Body of pancreas (tissue), 4 donors: ENCODE measurements around the gene NOP16. TPM values are rescaled to one million over a fixed set of nuclear protein-coding genes. Genes with fewer than 3 reads are reported as not detected.

ENCODE experiments used
- ATAC-seq: fragments of 150-250 bp; one replicate; pipeline ENCODE4 v1.9.1; 2016
- DNase-seq, 4 donors: peaks; one replicate each; pipeline ENCODE4 v3.0.0-alpha.2; 2019
- H3K27ac ChIP-seq, 4 donors: fragments of 200-600 bp; sonication (generic); 1 replicate in 3 of 4; 2 replicates in 1 of 4; pipeline versions ENCODE4 v1.5.1 to v1.6.1; 2016 to 2019; ENCODE audit warnings: mild to moderate bottlenecking in 1 of 4, mixed read lengths in 1 of 4, moderate library complexity in 1 of 4
- H3K27me3 ChIP-seq, 2 donors: fragments of 200-600 bp; sonication (generic); one replicate each; pipeline ENCODE4 v1.6.0; 2016; ENCODE audit warnings: mild to moderate bottlenecking in 1 of 2
- H3K36me3 ChIP-seq, 2 donors: fragments of 200-600 bp; sonication (generic); replicated peaks in 1 of 2; 2 replicates each; pipeline ENCODE4 v1.5.1; 2016; ENCODE audit warnings: low read depth in 2 of 2; ENCODE audit not compliant: insufficient read depth in 1 of 2
- H3K4me1 ChIP-seq: fragments of 200-600 bp; sonication (generic); one replicate; pipeline ENCODE4 v1.6.0; 2016
- H3K4me3 ChIP-seq, 2 donors: fragments of 200-600 bp; sonication (generic); 1 replicate in 1 of 2; 2 replicates in 1 of 2; pipeline ENCODE4 v1.5.1; 2016 to 2019
- H3K9me3 ChIP-seq, 3 donors: fragments of 200-600 bp; sonication (generic); 1 replicate in 2 of 3; 2 replicates in 1 of 3; pipeline ENCODE4 v1.5.1; 2016
- POLR2A ChIP-seq, 3 donors: fragments of 450-650 bp; IDR thresholded peaks; one replicate each; pipeline ENCODE4 v1.6.1; 2016; ENCODE audit warnings: antibody characterized with exemption in 3 of 3, mild to moderate bottlenecking in 2 of 3
- WGBS, 2 donors: methylation state at CpG; one replicate each; pipeline ENCODE4 v1.1.5; 2017; 5-methylcytosine and 5-hydroxymethylcytosine counted together
- intact Hi-C: fragments of 100-400 bp; cut with DNase I; formaldehyde crosslinking; loops from one replicate; pipeline ENCODE4 v1.15.1; 2023
- total RNA-seq, 2 donors: library from RNA; depleted of rRNA; stranded (reverse); fragments of >200 nt; gene quantifications; one replicate each; pipeline ENCODE4 v1.1.0, GENCODE V29; 2016
- TF ChIP-seq, protein P1 (sequence below), 7 experiments: fragments of 450-650 bp in 4 of 7; fragments of 200-600 bp in 3 of 7; sonication (generic) in 3 of 7; IDR thresholded peaks; one replicate each; pipeline ENCODE4 v1.5.1; 2016 to 2019; ENCODE audit warnings: antibody characterized with exemption in 7 of 7

Gene NOP16
- 10 to 100 TPM; 19.2 to 32.0 TPM for total RNA-seq

DNA sequence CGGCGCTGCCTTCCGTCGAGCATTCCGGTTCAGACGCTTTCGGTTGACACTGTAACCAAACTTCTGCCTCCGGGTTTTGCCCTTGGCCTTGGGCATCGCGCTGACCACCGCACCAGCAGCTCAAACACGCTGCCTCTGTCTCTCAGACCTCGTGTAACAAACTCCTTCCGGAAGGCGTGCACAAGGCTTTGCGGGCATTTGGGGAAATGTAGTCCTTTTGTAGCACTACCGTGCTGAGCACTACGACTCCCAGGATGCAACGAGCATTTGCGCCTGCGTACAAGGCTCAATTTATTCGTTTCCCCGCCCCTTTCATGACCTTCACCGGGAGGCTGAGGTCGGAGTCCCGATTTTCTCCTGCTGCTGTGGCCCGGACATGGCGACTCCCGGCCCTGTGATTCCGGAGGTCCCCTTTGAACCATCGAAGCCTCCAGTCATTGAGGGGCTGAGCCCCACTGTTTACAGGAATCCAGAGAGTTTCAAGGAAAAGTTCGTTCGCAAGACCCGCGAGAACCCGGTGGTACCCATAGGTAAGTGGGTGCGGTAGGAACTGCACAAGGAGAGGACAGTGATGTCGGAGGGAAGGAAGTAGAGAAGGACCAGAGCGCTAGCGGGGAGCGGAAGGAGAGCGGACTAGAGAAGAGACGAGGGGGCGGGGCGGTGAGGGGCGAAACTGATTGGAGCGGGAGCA is at the start of gene NOP16, which contains the start of gene HIGD2A:
NOP16 (minus strand) TSS at position 155 of the 691 bp plus-strand sequence; CDS start at position 96, 59 bp downstream.
HIGD2A (plus strand) TSS at position 308 of the 691 bp plus-strand sequence; CDS start at position 377, 69 bp downstream.
- intact Hi-C loops = no loop called here
- peak within 1 kb of the TSS; percentile 92 to 97 (median 94) for H3K27ac ChIP-seq
- TF ChIP-seq, protein P1, sequence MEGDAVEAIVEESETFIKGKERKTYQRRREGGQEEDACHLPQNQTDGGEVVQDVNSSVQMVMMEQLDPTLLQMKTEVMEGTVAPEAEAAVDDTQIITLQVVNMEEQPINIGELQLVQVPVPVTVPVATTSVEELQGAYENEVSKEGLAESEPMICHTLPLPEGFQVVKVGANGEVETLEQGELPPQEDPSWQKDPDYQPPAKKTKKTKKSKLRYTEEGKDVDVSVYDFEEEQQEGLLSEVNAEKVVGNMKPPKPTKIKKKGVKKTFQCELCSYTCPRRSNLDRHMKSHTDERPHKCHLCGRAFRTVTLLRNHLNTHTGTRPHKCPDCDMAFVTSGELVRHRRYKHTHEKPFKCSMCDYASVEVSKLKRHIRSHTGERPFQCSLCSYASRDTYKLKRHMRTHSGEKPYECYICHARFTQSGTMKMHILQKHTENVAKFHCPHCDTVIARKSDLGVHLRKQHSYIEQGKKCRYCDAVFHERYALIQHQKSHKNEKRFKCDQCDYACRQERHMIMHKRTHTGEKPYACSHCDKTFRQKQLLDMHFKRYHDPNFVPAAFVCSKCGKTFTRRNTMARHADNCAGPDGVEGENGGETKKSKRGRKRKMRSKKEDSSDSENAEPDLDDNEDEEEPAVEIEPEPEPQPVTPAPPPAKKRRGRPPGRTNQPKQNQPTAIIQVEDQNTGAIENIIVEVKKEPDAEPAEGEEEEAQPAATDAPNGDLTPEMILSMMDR (IDR thresholded peaks at IDR 0.05) = peak in 4 of 7 experiments; percentile 26 to 54 (median 44)
- TF ChIP-seq POLR2A (IDR thresholded peaks at IDR 0.05) = no peak
- 1% methylated on average over 40 to 47 of the region's 47 CpGs for WGBS, 2 donors
- peak; percentile 95 for ATAC-seq
- H3K9me3 ChIP-seq = no peaks in the 10 kb centered on the region
- H3K36me3 ChIP-seq = peaks cover 0 to 8% of the 10 kb centered on the region in 2 donors
- no peaks in the 10 kb centered on the region for H3K27me3 ChIP-seq
- peak; percentile 99 to 100 (median 99) for DNase-seq
- H3K4me3 ChIP-seq = peak within 1 kb of the TSS; percentile 65 to 67
- peaks cover 29% of the 10 kb centered on the region for H3K4me1 ChIP-seq

- no peak for DNase-seq
- Histone ChIP-seq H3K9me3 (no peaks in the 10 kb centered on the region), H3K27me3 (peaks cover 0 to 6% of the 10 kb centered on the region in 2 donors), H3K4me3 (no peak overlapping the region), H3K36me3 (no peaks in the 10 kb centered on the region), H3K27ac (no peak overlapping the region), H3K4me1 (no peaks in the 10 kb centered on the region)
- TF ChIP-seq, protein P1 (IDR thresholded peaks at IDR 0.05) = no peak
- TF ChIP-seq POLR2A (IDR thresholded peaks at IDR 0.05) = no peak
- ATAC-seq = peak; percentile 33
- intact Hi-C loops = no loop called here
- 31 to 34% methylated on average over 5 of the region's 5 CpGs for WGBS, 2 donors
Observed at GRCh38 chr5:176436656-176437055, 48.3 kb upstream of the NOP16 start.

- 85 to 89% methylated on average over 4 to 5 of the region's 5 CpGs for WGBS, 2 donors
Observed at GRCh38 chr5:176432707-176433106, 44.3 kb upstream of the NOP16 start.

DNA sequence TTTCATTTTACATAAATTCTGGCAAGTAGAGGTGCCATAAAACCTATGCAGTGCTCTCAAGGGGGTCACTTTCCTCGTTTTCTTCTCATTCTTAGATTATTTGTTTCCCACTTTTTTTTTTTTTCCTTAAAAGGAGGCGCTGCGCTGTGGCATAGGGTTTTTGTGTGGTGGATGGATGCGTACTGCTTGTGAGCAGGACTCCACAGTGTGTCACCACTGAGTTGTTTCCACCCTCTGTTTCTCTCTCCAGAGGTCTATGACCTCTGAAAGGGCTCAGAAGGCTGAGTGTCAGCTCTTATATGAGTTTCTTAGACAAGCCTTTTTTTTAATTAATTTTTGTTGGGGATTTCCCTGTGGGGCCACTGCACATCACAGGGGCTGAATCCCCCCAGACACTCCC is 41.6 kb upstream of the NOP16 start:
- no peak for DNase-seq
- H3K27ac ChIP-seq = no peak overlapping the region
- no peak for TF ChIP-seq POLR2A (IDR thresholded peaks at IDR 0.05)
- TF ChIP-seq, protein P1 (IDR thresholded peaks at IDR 0.05) = no peak
- no peaks in the 10 kb centered on the region for H3K9me3 ChIP-seq
- H3K27me3 ChIP-seq = no peaks in the 10 kb centered on the region
- H3K4me3 ChIP-seq = no peak overlapping the region
- no peak for ATAC-seq
- intact Hi-C loops = no loop called here
- no peaks in the 10 kb centered on the region for H3K36me3 ChIP-seq
- no peaks in the 10 kb centered on the region for H3K4me1 ChIP-seq
- 50 to 64% methylated on average over 4 of the region's 4 CpGs for WGBS, 2 donors

More at GRCh38 chr5:176432707-176433106, 44.3 kb upstream of the NOP16 start:
- no peaks in the 10 kb centered on the region for H3K4me1 ChIP-seq
- intact Hi-C loops = no loop called here
- DNase-seq = no peak
- no peak for ATAC-seq
- peaks cover 0 to under 1% of the 10 kb centered on the region in 2 donors for H3K27me3 ChIP-seq
- no peaks in the 10 kb centered on the region for H3K36me3 ChIP-seq
- TF ChIP-seq, protein P1 (IDR thresholded peaks at IDR 0.05) = no peak
- no peak for TF ChIP-seq POLR2A (IDR thresholded peaks at IDR 0.05)
- no peaks in the 10 kb centered on the region for H3K9me3 ChIP-seq
- no peak overlapping the region for H3K4me3 ChIP-seq
- no peak overlapping the region for H3K27ac ChIP-seq
